ENCODE data around the gene ARPC4.
"Not testable (repeated sequence)": the region's sequence is repeated elsewhere in the genome, so short reads cannot be mapped to it uniquely, and the experiment has no call there.

The ARPC4 gene

GRCh38 chr3:9770276-9770812 lies 22.5 kb upstream of the ARPC4 start:
- no peak for DNase-seq (ENCODE audit: low spot score)

GRCh38 chr3:9771007-9771406 lies 21.9 kb upstream of the ARPC4 start:
- DNase-seq (ENCODE audit: low spot score), result not testable (repeated sequence)

- DNase-seq (ENCODE audit: low spot score), result no peak
These were observed 15.8 kb upstream of the ARPC4 start for GRCh38 chr3:9776896-9777693.

- DNase-seq (ENCODE audit: low spot score), result no peak
These were observed 15.2 kb upstream of the ARPC4 start for GRCh38 chr3:9777694-9778021.

- DNase-seq (ENCODE audit: low spot score), result no peak
These were observed 14.5 kb upstream of the ARPC4 start for GRCh38 chr3:9778143-9779074.

- DNase-seq (ENCODE audit: low spot score), result no peak
These were observed 13.7 kb upstream of the ARPC4 start for GRCh38 chr3:9779075-9779593.

- no peak for DNase-seq (ENCODE audit: low spot score)
These were observed 13.0 kb upstream of the ARPC4 start for GRCh38 chr3:9779721-9780457.

- DNase-seq (ENCODE audit: low spot score), result no peak
These were observed 12.4 kb upstream of the ARPC4 start for GRCh38 chr3:9780458-9780812.

- no peak for DNase-seq (ENCODE audit: low spot score)
These were observed 12.0 kb upstream of the ARPC4 start for GRCh38 chr3:9780910-9781309.

GRCh38 chr3:9781551-9781950 lies 11.3 kb upstream of the ARPC4 start:
- no peak for DNase-seq (ENCODE audit: low spot score)

GRCh38 chr3:9781978-9782603 lies 10.8 kb upstream of the ARPC4 start:
- no peak for DNase-seq (ENCODE audit: low spot score)

- no peak for DNase-seq (ENCODE audit: low spot score)
These were observed 10.1 kb upstream of the ARPC4 start for GRCh38 chr3:9782770-9783169.

GRCh38 chr3:9783954-9784353 lies 8.9 kb upstream of the ARPC4 start:
- no peak for DNase-seq (ENCODE audit: low spot score)

GRCh38 chr3:9784965-9785364 lies 7.9 kb upstream of the ARPC4 start:
- no peak for DNase-seq (ENCODE audit: low spot score)

GRCh38 chr3:9785602-9786001 lies 7.3 kb upstream of the ARPC4 start:
- no peak for DNase-seq (ENCODE audit: low spot score)

- no peak for DNase-seq (ENCODE audit: low spot score)
These were observed 6.6 kb upstream of the ARPC4 start for GRCh38 chr3:9786209-9786739.

GRCh38 chr3:9786825-9787669 lies 5.8 kb upstream of the ARPC4 start:
- DNase-seq (ENCODE audit: low spot score), result no peak

- no peak for DNase-seq (ENCODE audit: low spot score)
These were observed 5.2 kb upstream of the ARPC4 start for GRCh38 chr3:9787714-9788113.

GRCh38 chr3:9791127-9791526 lies 1.8 kb upstream of the ARPC4 start:
- no peak for DNase-seq (ENCODE audit: low spot score)

GRCh38 chr3:9791790-9792404 lies 985 bp upstream of the ARPC4 start:
- DNase-seq (ENCODE audit: low spot score), result no peak
